Upper lobe of left lung (tissue), 6 donors: ENCODE results near the gene PDSS2. TPM values are rescaled to one million over a fixed set of nuclear protein-coding genes. Genes with fewer than 3 reads are reported as not detected.
A peak's percentile ranks its signal among the peaks of the same experiment; 100 is the strongest.

Experiments
- ATAC-seq, 2 donors: fragments of 200-7000 bp; cut with Tn5 transposase; one replicate each; pipeline ENCODE4 v1.9.1; 2022; ENCODE audit warnings: mild to moderate bottlenecking in 2 of 2, moderate library complexity in 2 of 2; ENCODE audit not compliant: low FRiP score in 2 of 2
- DNase-seq, 2 donors: peaks; one replicate each; pipeline ENCODE4 v3.0.0-alpha.2; 2019 to 2020
- H3K27ac ChIP-seq, 4 donors: fragments of 200-600 bp; sonication (generic); one replicate each; pipeline ENCODE4 v1.5.1; 2016 to 2019
- H3K27me3 ChIP-seq, 4 donors: fragments of 200-600 bp; sonication (generic); one replicate each; pipeline ENCODE4 v1.5.1; 2017 to 2019
- H3K36me3 ChIP-seq, 4 donors: fragments of 200-600 bp; sonication (generic); one replicate each; pipeline ENCODE4 v1.5.1; 2016 to 2019
- H3K4me1 ChIP-seq, 4 donors: fragments of 200-600 bp; sonication (generic); one replicate each; pipeline ENCODE4 v1.5.1; 2018 to 2019
- H3K4me3 ChIP-seq, 4 donors: fragments of 200-600 bp; sonication (generic); one replicate each; pipeline ENCODE4 v1.5.1; 2017 to 2019; ENCODE audit warnings: mild to moderate bottlenecking in 2 of 4, moderate library complexity in 1 of 4
- H3K9me3 ChIP-seq, 4 donors: fragments of 200-600 bp; sonication (generic); one replicate each; pipeline ENCODE4 v1.5.1; 2018 to 2019
- CTCF ChIP-seq, 6 experiments: fragments of 450-650 bp in 4 of 6; fragments of 200-600 bp in 2 of 6; sonication (generic) in 2 of 6; IDR thresholded peaks; one replicate each; pipeline ENCODE4 v1.5.1; 2016 to 2019; ENCODE audit warnings: antibody characterized with exemption in 6 of 6
- EP300 ChIP-seq, 4 donors: sonication (generic); formaldehyde crosslinking; IDR thresholded peaks; one replicate each; pipeline ENCODE4 v1.5.1; 2017; ENCODE audit warnings: antibody characterized with exemption in 4 of 4, control low read depth in 2 of 4
- POLR2A ChIP-seq, 4 donors: fragments of 450-650 bp; IDR thresholded peaks; one replicate each; pipeline ENCODE4 v1.5.1; 2016 to 2017; ENCODE audit warnings: antibody characterized with exemption in 4 of 4, mild to moderate bottlenecking in 2 of 4
- POLR2AphosphoS5 ChIP-seq, 2 donors: sonication (generic); formaldehyde crosslinking; IDR thresholded peaks; one replicate each; pipeline ENCODE4 v1.5.1; 2017; ENCODE audit warnings: antibody characterized with exemption in 2 of 2
- WGBS, 2 donors: methylation state at CpG; one replicate each; pipeline ENCODE4 v1.1.5; 2017 to 2018; 5-methylcytosine and 5-hydroxymethylcytosine counted together
- total RNA-seq, 6 donors: library from RNA; depleted of rRNA in 4 of 6; stranded (reverse); fragments of >200 nt in 4 of 6; gene quantifications; one replicate each; pipeline versions ENCODE4 v1.1.0 to v1.2.1, GENCODE V29; 2016 to 2021
- donor health status: DM: no; HTN: no; CAD: no; lungs with moderate emphysema.
- donor health status: DM: no; HTN: yes; CAD: no; lungs with severe emphysema.

PDSS2 gene
- total RNA-seq, 6 donors from 2014 or later: 5.1 to 20.9 (median 15.0) TPM

DNA sequence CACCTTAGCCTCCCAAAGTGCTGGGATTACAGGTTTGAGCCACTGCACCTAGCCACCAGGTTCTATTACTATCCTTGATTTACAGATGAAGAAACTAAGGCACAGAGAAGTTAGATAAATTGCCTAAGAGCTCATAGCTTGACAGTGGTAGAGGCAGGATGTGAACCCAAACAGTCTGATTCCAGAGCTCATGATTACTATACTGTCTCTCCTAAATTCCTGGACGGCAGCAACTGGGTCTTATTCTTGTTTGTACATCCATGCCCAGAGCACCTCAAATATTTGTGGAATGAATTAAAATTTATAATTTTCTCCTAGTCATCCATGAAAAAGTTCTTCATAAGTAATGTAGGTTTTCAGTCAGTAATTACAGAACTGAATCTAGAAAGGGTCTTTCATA, 15.1 kb downstream of the PDSS2 start:
- 94 to 100% methylated on average over 1 of the region's 1 CpG for WGBS, 2 donors
- no peak for ATAC-seq

DNA sequence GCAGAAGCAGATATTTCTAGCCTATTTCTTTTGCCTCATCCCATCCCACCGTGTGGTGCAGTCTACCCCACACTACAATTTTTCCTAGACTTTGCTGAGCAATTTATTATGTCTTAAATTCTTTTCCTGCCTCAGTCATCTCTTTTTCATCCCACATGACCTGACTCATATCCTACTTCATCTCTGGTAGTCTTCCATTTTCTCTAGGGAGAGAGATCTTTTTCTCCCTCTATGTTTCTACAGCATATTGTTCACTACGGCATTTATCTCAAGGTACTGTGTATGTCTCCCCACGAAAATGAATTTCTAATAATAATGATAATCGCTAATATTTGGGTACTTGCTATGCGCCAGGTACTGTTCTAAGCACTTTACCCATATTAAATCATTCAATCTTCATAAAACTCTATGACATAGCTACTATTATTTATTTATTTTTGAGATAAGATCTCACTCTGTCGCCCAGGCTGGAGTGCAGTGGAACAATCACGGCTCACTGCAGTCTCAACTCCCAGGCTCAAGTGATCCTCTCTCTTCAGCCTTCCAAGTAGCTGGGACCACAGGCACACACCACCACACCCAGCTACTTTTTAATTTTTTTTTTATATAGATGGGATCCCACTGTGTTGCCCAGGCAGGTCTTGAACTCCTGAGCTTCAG, 15.6 kb downstream of the PDSS2 start:
- Histone ChIP-seq H3K9me3 (peaks cover 5 to 20% (median 8%) of the 10 kb centered on the region in 4 donors), H3K36me3 (no peaks in the 10 kb centered on the region), H3K4me1 (no peaks in the 10 kb centered on the region), H3K27ac (no peak overlapping the region), H3K27me3 (no peaks in the 10 kb centered on the region), H3K4me3 (no peak overlapping the region)
- WGBS, 2 donors: 89 to 93% methylated on average over 7 of the region's 7 CpGs
- no peak for TF ChIP-seq POLR2A (IDR thresholded peaks at IDR 0.05)
- peak in 1 of 2 donors; percentile 40 for ATAC-seq
- DNase-seq: no peak

More for the DNA sequence above, 15.1 kb downstream of the PDSS2 start:
- TF ChIP-seq POLR2A (IDR thresholded peaks at IDR 0.05) (no peak), CTCF (IDR thresholded peaks at IDR 0.05) (no peak), EP300 (IDR thresholded peaks at IDR 0.05) (no peak), POLR2AphosphoS5 (IDR thresholded peaks at IDR 0.05) (no peak)
- Histone ChIP-seq H3K36me3 (no peaks in the 10 kb centered on the region), H3K4me3 (no peak overlapping the region), H3K4me1 (no peaks in the 10 kb centered on the region), H3K27me3 (no peaks in the 10 kb centered on the region), H3K27ac (no peak overlapping the region), H3K9me3 (peaks cover 5 to 21% (median 8%) of the 10 kb centered on the region in 4 donors)
- no peak for DNase-seq

- Histone ChIP-seq H3K4me3 (no peak overlapping the region), H3K36me3 (no peaks in the 10 kb centered on the region), H3K27me3 (no peaks in the 10 kb centered on the region), H3K9me3 (peaks cover 5 to 13% (median 8%) of the 10 kb centered on the region in 4 donors), H3K27ac (no peak overlapping the region), H3K4me1 (no peaks in the 10 kb centered on the region)
- ATAC-seq: no peak
- no peak for DNase-seq
- 92 to 95% methylated on average over 2 of the region's 2 CpGs for WGBS, 2 donors
- TF ChIP-seq CTCF (IDR thresholded peaks at IDR 0.05) (no peak), POLR2A (IDR thresholded peaks at IDR 0.05) (no peak), EP300 (IDR thresholded peaks at IDR 0.05) (no peak), POLR2AphosphoS5 (IDR thresholded peaks at IDR 0.05) (no peak)
Observed at GRCh38 chr6:107442938-107443607, 16.3 kb downstream of the PDSS2 start.

GRCh38 chr6:107441682-107442081, 17.7 kb downstream of the PDSS2 start:
- ATAC-seq (no peak), DNase-seq (no peak)
- TF ChIP-seq POLR2A (IDR thresholded peaks at IDR 0.05) (no peak), EP300 (IDR thresholded peaks at IDR 0.05) (no peak), CTCF (IDR thresholded peaks at IDR 0.05) (no peak), POLR2AphosphoS5 (IDR thresholded peaks at IDR 0.05) (no peak)
- H3K4me3 ChIP-seq: no peak overlapping the region
- no peaks in the 10 kb centered on the region for H3K4me1 ChIP-seq
- WGBS, 2 donors: 100% methylated on average over 1 of the region's 1 CpG
- no peaks in the 10 kb centered on the region for H3K27me3 ChIP-seq
- no peaks in the 10 kb centered on the region for H3K9me3 ChIP-seq
- H3K36me3 ChIP-seq: no peaks in the 10 kb centered on the region
- H3K27ac ChIP-seq: no peak overlapping the region

GRCh38 chr6:107440936-107441335, 18.4 kb downstream of the PDSS2 start:
- TF ChIP-seq EP300 (IDR thresholded peaks at IDR 0.05) (no peak), POLR2AphosphoS5 (IDR thresholded peaks at IDR 0.05) (no peak), POLR2A (IDR thresholded peaks at IDR 0.05) (no peak)

More at GRCh38 chr6:107440936-107441335, 18.4 kb downstream of the PDSS2 start:
- H3K9me3 ChIP-seq: no peaks in the 10 kb centered on the region
- no peak overlapping the region for H3K27ac ChIP-seq
- H3K36me3 ChIP-seq: no peaks in the 10 kb centered on the region
- H3K4me3 ChIP-seq: no peak overlapping the region
- ATAC-seq (no peak), DNase-seq (no peak)
- no peaks in the 10 kb centered on the region for H3K27me3 ChIP-seq
- no peaks in the 10 kb centered on the region for H3K4me1 ChIP-seq
